Measurements from ENCODE around the gene CTNNBIP1. TPM values are rescaled to one million over a fixed set of nuclear protein-coding genes. Genes with fewer than 3 reads are reported as not detected.

Gene CTNNBIP1
- total and polyA plus RNA-seq, 2 of the 8 experiments (the other 6 are each of a cell fraction or from before 2014, with no cell fraction given) = 40.9 to 46.6 TPM

GRCh38 chr1:9877962-9878361, 32.1 kb downstream of the CTNNBIP1 start:
- Histone ChIP-seq H3K79me2 (ENCODE audit: control insufficient read depth in 1 of 2, insufficient read depth in 2 of 2, low read length in 2 of 2) (no peaks in the 10 kb centered on the region), H2BK20ac (ENCODE audit: low read length) (no peak overlapping the region), H3K79me1 (ENCODE audit: low read depth, low read length) (no peaks in the 10 kb centered on the region; the same call in 1 of the 2 replicates), H3K23ac (ENCODE audit: insufficient read length) (no peak overlapping the region), H4K5ac (ENCODE audit: insufficient read length, low read depth, low read length) (no peak overlapping the region), H3K14ac (ENCODE audit: insufficient read length) (no peak overlapping the region), H2BK15ac (ENCODE audit: low read length) (no peak overlapping the region), H3K9me3 (ENCODE audit: insufficient read depth in 2 of 2, low read depth in 1 of 2, low read length in 1 of 2) (no peaks in the 10 kb centered on the region), H2BK120ac (replicated peaks; ENCODE audit: low read depth, low read length) (no peak overlapping the region), H4K91ac (replicated peaks; ENCODE audit: insufficient read length, low read length) (no peak overlapping the region), H3K9ac (replicated peaks in 1 of 4; ENCODE audit: extremely low read depth in 1 of 4, low read depth in 3 of 4, low read length in 3 of 4) (no peak overlapping the region), H3K4ac (replicated peaks; ENCODE audit: insufficient read length, low read depth, low read length) (no peak overlapping the region), H3K23me2 (ENCODE audit: low read depth, low read length) (no peaks in the 10 kb centered on the region; the same call in 1 of the 2 replicates), H2BK5ac (ENCODE audit: low read depth, low read length) (no peak overlapping the region), H3K18ac (ENCODE audit: extremely low read depth, low read length) (no peak overlapping the region), H3K4me1 (replicated peaks in 1 of 4; ENCODE audit: control insufficient read depth in 3 of 4, insufficient read depth in 4 of 4, low read length in 3 of 4) (peaks cover 0 to 8% (median 6%) of the 10 kb centered on the region in 4 experiments; a peak in 6 of 7 replicates), H2BK12ac (ENCODE audit: low read depth, low read length) (no peak overlapping the region), H3K4me2 (ENCODE audit: insufficient read depth in 1 of 2, low read depth in 2 of 2, low read length in 2 of 2) (no peak overlapping the region), H2AK5ac (ENCODE audit: low read depth, low read length) (no peak overlapping the region), H4K8ac (ENCODE audit: extremely low read depth, insufficient read depth, low read length) (no peak overlapping the region), H3K27ac (ENCODE audit: low read depth, low read length) (no peak overlapping the region), H3K36me3 (ENCODE audit: control insufficient read depth in 2 of 4, insufficient read depth in 4 of 4, low read length in 3 of 4) (no peaks in the 10 kb centered on the region), H3K27me3 (replicated peaks in 1 of 4; ENCODE audit: control insufficient read depth in 3 of 4, extremely low read depth in 1 of 4, insufficient read depth in 3 of 4, low read length in 3 of 4) (no peaks in the 10 kb centered on the region), H3K56ac (replicated peaks; ENCODE audit: insufficient read length, low read depth, low read length) (no peak overlapping the region), H4K20me1 (replicated peaks in 1 of 2; ENCODE audit: control insufficient read depth in 1 of 2, insufficient read depth in 2 of 2, low read length in 2 of 2) (no peaks in the 10 kb centered on the region), H3K4me3 (ENCODE audit: extremely low read depth in 1 of 4, insufficient read depth in 2 of 4, low read depth in 3 of 4, low read length in 4 of 4) (no peak overlapping the region), H2AFZ (ENCODE audit: low read length) (no peak overlapping the region)
- DNase-seq (ENCODE audit: low read depth in 1 of 2, low spot score in 2 of 2) = no peak
- FAIRE-seq = no peak
- TF ChIP-seq NRF1 (IDR thresholded peaks at IDR 0.05; ENCODE audit: low read depth, low read length) = no peak
- no peak for TF ChIP-seq CBX5 (IDR thresholded peaks at IDR 0.05; ENCODE audit: low read depth, low read length)
- TF ChIP-seq RXRA (IDR thresholded peaks at IDR 0.05; ENCODE audit: insufficient read depth, low read depth, low read length) = no peak
- no peak for TF ChIP-seq CEBPB (IDR thresholded peaks at IDR 0.05; ENCODE audit: low read depth, low read length)
- TF ChIP-seq TAF7 (optimal IDR thresholded peaks at IDR 0.05; ENCODE audit: borderline replicate concordance, low read depth, low read length) = no peak
- no peak for TF ChIP-seq MAFK (IDR thresholded peaks at IDR 0.05; ENCODE audit: low read depth, low read length)
- no peak for TF ChIP-seq POLR2AphosphoS5 (IDR thresholded peaks at IDR 0.05; ENCODE audit: low read depth, low read length)
- no peak for TF ChIP-seq SAP30 (IDR thresholded peaks at IDR 0.05; ENCODE audit: insufficient read depth, insufficient replicate concordance, low read length)
- no peak for TF ChIP-seq RAD21 (IDR thresholded peaks at IDR 0.05 in 1 of 2, conservative IDR thresholded peaks at IDR 0.05 in 1 of 2; ENCODE audit: low read depth in 2 of 2, low read length in 2 of 2)
- TF ChIP-seq CTBP2 (IDR thresholded peaks at IDR 0.05; ENCODE audit: borderline replicate concordance, insufficient read depth, insufficient read length, low read length) = no peak
- no peak for TF ChIP-seq SUZ12 (IDR thresholded peaks at IDR 0.05; ENCODE audit: low read length)
- 88% methylated on average over 10 of the region's 10 CpGs; no CpG with 5 or more reads in 1 of the 2 experiments for WGBS, 2 experiments (ENCODE audit: extremely low coverage in 1 of 2, insufficient coverage in 1 of 2, insufficient read length in 1 of 2, insufficient replicate concordance in 2 of 2, low coverage in 1 of 2, low lambda C conversion rate in 2 of 2, missing lambda C conversion rate in 1 of 2)
- ChIA-PET CTCF (ENCODE audit: partially characterized antibody) (interaction anchor here (0.8 to 4.9 kb wide), 17 partner anchors 8 to 275 kb away, joined by 3 to 31 read pairs (median 4); partner anchors contain the start of genes LZIC and NMNAT1), POLR2A (ENCODE audit: partially characterized antibody) (interaction anchor here (0.9 to 3.7 kb wide), 4 partner anchors 9 to 118 kb away, joined by 3 to 11 read pairs (median 6); partner anchors contain the start of genes LZIC and NMNAT1)
